IPS DF 4.7 (cell line): ENCODE data around the gene PTCH2.
A peak's percentile ranks its signal among the peaks of the same experiment; 100 is the strongest.

Experiments used
- DNase-seq: peaks from one replicate; pipeline ENCODE4 v3.0.0-alpha.2; 2013; ENCODE audit warnings: low spot score; ENCODE audit errors: extremely low read depth

Gene PTCH2

DNA sequence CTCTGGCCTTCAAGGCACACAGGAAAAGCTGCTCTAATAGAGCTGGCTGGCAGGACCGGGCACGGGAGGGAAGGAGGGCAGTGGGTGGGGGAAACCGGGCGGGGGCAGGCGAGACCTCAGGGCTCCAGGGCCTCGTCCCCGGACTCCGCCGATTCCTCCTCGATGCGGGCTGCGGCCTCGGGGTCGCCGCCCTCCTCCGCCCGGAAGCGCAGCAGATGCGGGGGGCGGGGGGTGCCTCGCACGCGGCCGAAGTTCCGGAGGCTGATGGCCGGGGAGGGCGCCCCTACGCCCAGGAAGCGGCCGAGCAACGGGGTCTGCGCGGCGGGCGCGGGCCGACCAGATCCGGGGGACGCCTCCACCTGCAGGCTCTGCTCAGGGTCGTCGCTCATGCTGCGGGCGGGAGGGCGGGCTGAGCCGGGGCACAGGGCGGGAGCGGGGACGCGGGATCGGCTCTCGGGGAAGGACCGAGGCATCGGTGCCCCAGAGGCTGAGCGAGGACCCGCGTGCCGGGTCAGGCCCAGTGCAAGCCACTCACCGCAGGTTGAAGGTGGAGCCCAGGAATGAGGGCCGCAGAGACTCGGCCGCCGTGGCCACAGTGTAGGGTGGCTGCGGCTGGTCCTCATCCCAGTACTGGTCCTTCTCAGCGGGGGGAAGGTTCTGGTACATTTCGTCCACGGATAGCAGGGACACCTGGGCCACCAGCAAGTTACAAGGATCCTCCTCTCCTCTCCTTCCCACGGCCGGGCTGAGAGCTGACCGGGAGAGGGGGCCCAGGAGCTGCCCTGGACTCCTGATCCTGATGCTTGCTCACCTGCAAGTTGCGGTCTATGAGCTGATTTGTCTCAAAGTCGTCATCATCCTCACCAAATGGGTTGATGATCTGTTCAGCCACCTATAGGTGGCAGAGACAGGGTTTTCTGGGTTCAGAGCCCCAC lies 58.7 kb downstream of the PTCH2 start:
- no peak for DNase-seq

DNA sequence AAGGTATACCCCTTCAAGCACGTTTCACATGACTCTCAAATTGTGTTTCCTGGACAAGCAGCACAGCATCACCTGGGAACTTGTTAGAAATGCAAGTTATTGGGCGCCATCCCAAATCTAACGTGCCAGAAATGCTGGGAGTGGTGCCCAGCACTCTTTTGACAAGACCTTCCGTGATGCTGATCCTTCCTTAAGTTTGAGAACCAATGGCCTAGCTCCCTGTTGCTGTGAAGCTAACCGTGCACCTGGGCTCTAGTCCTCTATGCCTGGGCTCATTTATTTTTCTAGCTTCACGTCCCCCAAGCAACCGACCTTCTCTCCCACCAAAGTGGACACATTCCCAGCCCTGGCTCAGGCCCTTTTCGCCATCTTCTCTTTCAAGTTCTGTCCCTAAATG lies 59.4 kb downstream of the PTCH2 start:
- no peak for DNase-seq

DNA sequence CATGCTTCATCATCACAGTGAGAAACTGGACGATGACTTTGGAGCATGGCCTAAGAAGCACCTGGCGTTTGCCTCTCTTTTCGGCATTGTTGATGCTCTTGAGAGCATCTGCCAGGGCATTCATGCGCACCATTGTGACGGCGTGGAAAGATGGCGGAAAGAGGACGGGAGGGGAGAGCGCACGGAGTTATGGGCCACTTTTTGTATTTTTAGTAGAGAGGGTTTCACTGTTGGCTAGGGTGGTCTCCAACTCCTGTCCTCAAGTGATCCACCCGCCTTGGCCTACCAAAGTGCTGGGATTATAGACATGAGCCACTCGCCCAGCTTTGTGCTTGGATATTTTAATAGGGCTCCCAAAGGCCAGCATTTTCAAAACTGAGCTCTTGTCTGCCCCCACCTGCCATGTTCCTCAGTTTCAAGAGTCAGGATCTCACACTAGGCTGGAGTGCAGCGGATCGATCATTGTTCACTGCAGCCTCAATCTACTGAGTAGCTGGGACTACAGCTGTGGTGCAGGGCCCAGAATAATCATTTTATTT lies 62.4 kb downstream of the PTCH2 start:
- DNase-seq: no peak

DNA sequence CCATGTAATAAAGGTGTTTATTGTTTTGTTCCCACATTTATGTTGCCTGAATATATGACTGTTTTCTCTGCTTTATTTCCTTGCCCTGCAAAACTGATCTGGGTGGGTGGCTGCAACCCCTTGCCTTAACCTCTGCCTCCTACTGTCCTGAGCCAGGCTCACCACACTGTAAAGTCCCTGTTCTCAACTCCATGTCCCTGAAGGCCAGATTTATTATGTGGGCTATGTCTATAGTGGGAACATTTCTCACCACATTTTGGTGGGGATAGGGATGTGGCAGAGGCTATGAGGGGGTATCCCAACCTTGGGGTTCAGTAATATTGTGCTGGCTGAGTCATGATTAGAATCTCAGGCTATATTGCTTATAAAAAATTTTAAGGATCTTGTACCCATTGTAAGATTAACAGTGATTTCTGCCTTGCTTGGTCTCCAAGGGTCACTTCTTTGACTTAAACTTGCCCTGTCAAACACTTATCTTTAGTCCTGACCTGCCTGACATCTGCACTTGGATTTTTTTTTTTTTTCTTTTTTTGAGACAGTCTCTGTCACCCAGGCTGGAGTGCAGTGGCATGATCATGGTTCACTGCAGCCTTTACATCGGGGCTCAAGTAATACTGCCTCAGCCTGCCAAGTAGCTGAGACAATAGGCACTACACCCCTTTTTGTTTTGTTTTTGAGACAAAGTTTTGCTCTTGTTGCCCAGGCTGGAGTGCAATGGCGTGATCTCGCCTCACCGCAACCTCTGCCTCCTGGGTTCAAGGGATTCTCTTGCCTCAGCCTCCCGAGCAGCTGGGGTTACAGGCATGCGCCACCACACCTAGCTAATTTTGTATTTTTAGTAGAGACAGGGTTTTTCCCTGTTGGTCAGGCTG lies 64.1 kb downstream of the PTCH2 start:
- no peak for DNase-seq

DNA sequence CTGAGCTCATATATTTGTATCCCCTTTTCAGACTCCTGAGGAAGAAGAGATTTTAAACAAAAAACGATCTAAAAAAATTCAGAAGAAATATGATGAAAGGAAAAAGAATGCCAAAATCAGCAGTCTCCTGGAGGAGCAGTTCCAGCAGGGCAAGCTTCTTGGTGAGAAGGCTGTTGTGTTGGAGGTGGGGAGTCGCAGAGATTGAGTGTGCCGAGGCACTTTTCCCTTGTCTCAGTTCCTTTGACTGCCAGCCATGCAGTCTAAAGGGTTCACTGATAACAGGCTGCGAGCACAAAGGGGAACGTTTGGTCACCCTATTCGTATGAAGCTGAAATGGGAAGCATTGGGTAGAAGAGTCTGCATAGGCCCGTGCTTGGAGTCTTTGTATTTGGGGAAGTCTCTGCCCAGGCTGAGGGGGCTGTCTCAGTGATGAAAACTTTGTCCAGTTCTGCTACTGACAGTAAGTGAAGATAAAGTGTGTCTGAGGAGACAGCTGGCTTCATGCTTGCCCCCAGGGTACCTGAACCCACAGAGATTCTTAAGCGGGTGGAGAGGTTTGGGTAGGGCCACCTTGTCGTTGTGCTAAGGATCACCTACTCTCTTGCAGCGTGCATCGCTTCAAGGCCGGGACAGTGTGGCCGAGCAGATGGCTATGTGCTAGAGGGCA lies 65.0 kb downstream of the PTCH2 start:
- no peak for DNase-seq

DNA sequence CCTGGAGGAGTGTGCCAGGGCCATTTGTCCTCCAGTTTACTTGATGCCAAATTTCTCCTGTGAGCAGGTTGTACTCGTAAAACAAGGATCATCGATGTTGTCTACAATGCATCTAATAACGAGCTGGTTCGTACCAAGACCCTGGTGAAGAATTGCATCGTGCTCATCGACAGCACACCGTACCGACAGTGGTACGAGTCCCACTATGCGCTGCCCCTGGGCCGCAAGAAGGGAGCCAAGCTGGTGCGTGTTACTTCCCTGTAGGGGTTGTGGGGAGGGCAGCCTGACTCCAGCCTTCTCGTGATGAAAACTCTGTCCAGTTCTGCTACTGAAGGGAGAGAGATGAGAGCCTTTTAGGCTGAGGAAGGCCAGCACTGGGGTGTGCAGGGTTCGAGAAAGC lies 65.5 kb downstream of the PTCH2 start:
- no peak for DNase-seq

DNA sequence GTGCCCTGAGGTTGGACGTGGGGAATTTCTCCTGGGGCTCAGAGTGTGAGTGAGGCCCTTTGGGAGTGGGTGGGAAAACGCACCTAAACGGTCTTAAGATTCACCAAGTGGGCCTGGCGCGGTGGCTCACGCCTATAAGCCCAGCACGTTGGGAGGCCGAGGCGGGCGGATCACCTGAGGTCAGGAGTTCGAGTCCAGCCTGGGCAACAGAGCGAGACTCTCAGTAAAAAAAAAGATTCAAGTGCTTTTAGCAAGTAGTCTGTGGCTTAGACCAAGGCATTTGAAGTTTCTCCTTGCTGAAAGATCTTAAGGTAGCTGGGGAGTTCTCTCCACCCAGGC lies 66.4 kb downstream of the PTCH2 start:
- no peak for DNase-seq

DNA sequence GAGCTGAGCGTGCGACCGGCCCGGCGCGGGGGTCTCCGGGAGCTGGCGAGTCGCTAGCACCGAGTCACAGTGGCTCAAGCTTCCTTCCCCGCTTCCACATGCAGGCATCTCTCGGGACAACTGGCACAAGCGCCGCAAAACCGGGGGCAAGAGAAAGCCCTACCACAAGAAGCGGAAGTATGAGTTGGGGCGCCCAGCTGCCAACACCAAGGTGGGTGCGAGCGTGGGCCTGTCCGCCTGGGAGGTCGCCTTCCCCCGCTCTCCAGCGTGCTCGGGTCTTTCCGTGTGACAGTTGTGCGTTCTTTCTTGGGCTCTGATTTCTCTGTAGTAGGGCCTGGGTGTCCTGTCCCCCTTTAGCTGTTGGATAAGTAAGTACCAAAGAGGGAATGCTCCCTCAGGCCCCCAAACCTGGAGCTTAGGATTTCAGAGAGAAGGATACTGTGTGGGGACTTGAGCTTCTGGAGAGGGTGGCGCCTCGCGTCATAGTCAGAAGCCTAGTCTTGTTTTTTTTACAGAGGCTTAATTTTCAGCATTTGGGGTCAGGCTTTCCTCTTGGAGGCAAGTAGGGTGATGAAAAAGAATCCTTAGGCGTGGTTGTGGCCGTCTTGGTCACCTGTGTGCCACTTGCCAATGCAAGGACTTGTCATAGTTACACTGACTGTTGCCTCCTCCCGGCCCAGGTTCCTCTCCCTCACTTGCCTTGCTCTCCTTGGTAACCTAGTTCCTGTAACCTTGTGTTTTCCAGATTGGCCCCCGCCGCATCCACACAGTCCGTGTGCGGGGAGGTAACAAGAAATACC lies 66.9 kb downstream of the PTCH2 start:
- no peak for DNase-seq

DNA sequence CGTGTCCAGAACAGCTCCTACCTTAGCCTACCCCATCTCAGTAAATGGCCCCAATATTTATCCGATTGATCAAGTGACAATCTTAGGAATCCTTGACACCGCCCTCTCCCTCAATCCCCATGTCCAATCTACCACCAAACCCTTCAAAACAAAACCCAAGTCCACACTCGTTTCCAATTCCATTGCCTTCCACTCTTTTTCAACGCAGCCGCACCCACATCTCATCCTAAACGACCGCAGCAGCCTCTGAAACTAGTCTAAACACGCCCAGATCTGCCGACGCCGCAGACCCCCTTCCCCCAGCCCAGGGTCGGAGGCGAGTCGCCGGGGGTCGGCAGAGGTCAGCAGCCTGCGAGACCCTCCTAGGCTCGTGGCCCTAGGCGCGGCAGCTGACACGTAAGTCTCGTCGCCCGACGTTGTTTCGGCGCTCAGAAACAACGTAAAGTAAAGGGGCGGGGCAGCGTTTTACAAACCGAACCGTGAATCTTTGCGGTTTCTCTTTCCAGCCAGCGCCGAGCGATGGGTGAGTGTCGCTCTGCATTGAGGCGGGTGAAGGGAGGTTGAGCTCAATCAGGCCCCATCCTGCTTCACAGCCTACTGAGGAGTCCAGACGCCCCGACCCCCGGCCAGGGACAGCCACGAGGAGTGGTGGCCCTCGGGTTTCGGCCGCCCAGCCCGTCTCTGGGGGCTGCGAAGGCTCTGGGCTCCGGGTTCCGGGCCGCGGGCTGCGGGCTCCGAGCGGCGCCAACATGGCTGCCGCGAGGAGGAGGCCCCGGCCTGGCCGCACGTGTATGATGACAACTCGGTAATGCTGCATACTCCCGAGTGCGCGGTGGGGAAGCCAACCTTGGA lies 67.7 kb downstream of the PTCH2 start, which contains the start of gene RPS8:
RPS8 (plus strand) TSS at position 463 of the 852 bp plus-strand sequence; CDS start at position 520, 57 bp downstream.
- DNase-seq: peak; percentile 78
